HepG2 (cell line): ENCODE results near the gene MYO7A. TPM values are rescaled to one million over a fixed set of nuclear protein-coding genes. Genes with fewer than 3 reads are reported as not detected.

Source experiments
- ATAC-seq: fragments of 200-7000 bp; cut with Tn5 transposase; 3 replicates; pipeline ENCODE4 v1.9.1; 2020; ENCODE audit warnings: mild to moderate bottlenecking, moderate library complexity
- BruUV-seq: library from RNA; stranded (reverse); fragments of 400-500 nt; replicated peaks from 2 replicates; lab custom pipeline; 2021; lab: Mats Ljungman, UMichigan
- CTCF ChIA-PET: fragments of 300-600 bp; formaldehyde crosslinking; extraction: SDS; loops from one replicate; lab custom pipeline; 2021; ENCODE audit warnings: low total read pairs, inconsistent platforms, low intra/inter-chr PET ratio; lab: Yijun Ruan, JAX
- POLR2A ChIA-PET: fragments of 350-600 bp; sonication (Branson Sonifier 250); formaldehyde crosslinking; loops from one replicate; lab custom pipeline; 2020; ENCODE audit warnings: antibody characterized with exemption, inconsistent platforms; lab: Yijun Ruan, JAX
- DNase-seq: peaks from one replicate; pipeline ENCODE4 v3.0.0-alpha.2; 2015; ENCODE audit warnings: low spot score
- FAIRE-seq: peaks from 3 replicates; lab custom pipeline; 2011; peaks lifted over from hg19 to GRCh38; lab: Jason Lieb, UNC
- H2AFZ ChIP-seq: one replicate; pipeline ENCODE4 v1.6.1; 2011; ENCODE audit warnings: low read length, inconsistent platforms
- H3K27ac ChIP-seq: fragments of 300-600 bp; 3 replicates; pipeline ENCODE4 v1.8.0; 2011; ENCODE audit warnings: mixed run types, mild to moderate bottlenecking, mixed read lengths, low read length, inconsistent platforms; ENCODE audit not compliant: insufficient read depth; ENCODE audit errors: extremely low read length
- H3K27me3 ChIP-seq, 2 experiments: fragments of 200-600 bp in 1 of 2; 2 replicates in 1 of 2; 3 replicates in 1 of 2; pipeline versions ENCODE4 v1.6.0 to v1.8.0; 2011; ENCODE audit warnings: low read length in 2 of 2, mild to moderate bottlenecking in 2 of 2, moderate library complexity in 2 of 2, inconsistent platforms in 1 of 2; ENCODE audit not compliant: insufficient read depth in 2 of 2, control insufficient read depth in 1 of 2
- H3K36me3 ChIP-seq, 2 experiments: fragments of 200-600 bp in 1 of 2; replicated peaks in 1 of 2; 2 replicates in 1 of 2; 3 replicates in 1 of 2; pipeline versions ENCODE4 v1.5.1 to v1.8.0; 2011; ENCODE audit warnings: low read length in 2 of 2, inconsistent platforms in 1 of 2; ENCODE audit not compliant: insufficient read depth in 2 of 2, control insufficient read depth in 1 of 2
- H3K4me1 ChIP-seq: 2 replicates; pipeline ENCODE4 v1.5.1; 2012; ENCODE audit warnings: low read length, inconsistent platforms; ENCODE audit not compliant: insufficient read depth
- H3K4me2 ChIP-seq: 2 replicates; pipeline ENCODE4 v1.6.0; 2011; ENCODE audit warnings: low read depth, low read length, inconsistent platforms
- H3K4me3 ChIP-seq, 3 experiments: fragments of 200-600 bp in 1 of 3; sonication (generic), shearing (Covaris generic) in 1 of 3; replicated peaks in 1 of 3; 2 replicates each; pipeline ENCODE4 v1.5.1; 2011 to 2016; ENCODE audit warnings: low read length in 3 of 3, inconsistent platforms in 2 of 3, low read depth in 2 of 3, mild to moderate bottlenecking in 2 of 3, control low read depth in 1 of 3, mixed read lengths in 1 of 3; ENCODE audit not compliant: insufficient read depth in 1 of 3
- H3K79me2 ChIP-seq: one replicate; pipeline ENCODE4 v1.6.1; 2011; ENCODE audit warnings: low read length, inconsistent platforms; ENCODE audit not compliant: insufficient read depth
- H3K9ac ChIP-seq: 2 replicates; pipeline ENCODE4 v1.6.0; 2011; ENCODE audit warnings: mild to moderate bottlenecking, low read depth, low read length, inconsistent platforms; ENCODE audit not compliant: insufficient read depth
- H3K9me3 ChIP-seq: 2 replicates; pipeline ENCODE4 v1.5.1; 2012; ENCODE audit warnings: mild to moderate bottlenecking, low read length
- H4K20me1 ChIP-seq: 2 replicates; pipeline ENCODE4 v1.6.0; 2011; ENCODE audit warnings: inconsistent platforms, mild to moderate bottlenecking, low read length, moderate library complexity; ENCODE audit not compliant: insufficient read depth
- AFF4 ChIP-seq: sonication (generic); formaldehyde crosslinking; IDR thresholded peaks from 2 replicates; pipeline ENCODE4 v1.4.0; 2020; ENCODE audit warnings: missing genetic modification reagents
- CERS6 ChIP-seq: sonication (generic); formaldehyde crosslinking; IDR thresholded peaks from 2 replicates; pipeline ENCODE4 v1.5.0; 2020; ENCODE audit warnings: missing genetic modification reagents
- GATAD1 ChIP-seq: IDR thresholded peaks from 2 replicates; pipeline ENCODE4 v1.6.1; 2016; ENCODE audit warnings: missing genetic modification reagents, missing compliant biosample characterization
- HMG20B ChIP-seq: conservative IDR thresholded peaks from 2 replicates; pipeline ENCODE4 v1.6.1; 2016; ENCODE audit warnings: missing genetic modification reagents, missing compliant biosample characterization
- HNRNPH1 ChIP-seq: fragments of 200-400 bp; formaldehyde crosslinking; optimal IDR thresholded peaks from 2 replicates; pipeline ENCODE3; 2017; ENCODE audit warnings: mild to moderate bottlenecking, low read depth, low read length
- MXD4 ChIP-seq: IDR thresholded peaks from 2 replicates; pipeline ENCODE4 v1.6.1; 2016; ENCODE audit warnings: mild to moderate bottlenecking, missing biosample characterization, missing genetic modification reagents
- NFATC3 ChIP-seq: sonication (generic); formaldehyde crosslinking; IDR thresholded peaks from 2 replicates; pipeline ENCODE4 v1.5.1; 2020; ENCODE audit warnings: mild to moderate bottlenecking, missing genetic modification reagents
- PBX3 ChIP-seq: sonication (generic); formaldehyde crosslinking; IDR thresholded peaks from 2 replicates; pipeline ENCODE4 v1.8.1; 2023; ENCODE audit warnings: missing genetic modification reagents, inconsistent platforms, borderline replicate concordance
- PRPF4 ChIP-seq: fragments of 200-400 bp; formaldehyde crosslinking; IDR thresholded peaks from 2 replicates; pipeline ENCODE4 v1.6.1; 2016; ENCODE audit warnings: low read length, low read depth; ENCODE audit not compliant: poor library complexity, severe bottlenecking
- RFX5 ChIP-seq: IDR thresholded peaks from 2 replicates; pipeline ENCODE4 v1.6.1; 2011; ENCODE audit warnings: low read depth, low read length, improper control_type of control experiment
- ZMAT3 ChIP-seq: sonication (generic); formaldehyde crosslinking; conservative IDR thresholded peaks from 2 replicates; pipeline ENCODE4 v1.7.0; 2021; ENCODE audit warnings: missing genetic modification reagents
- ZNF513 ChIP-seq: sonication (generic); formaldehyde crosslinking; conservative IDR thresholded peaks from 2 replicates; pipeline ENCODE4 v1.5.0; 2020; ENCODE audit warnings: missing genetic modification reagents
- ZNF572 ChIP-seq: sonication (generic); formaldehyde crosslinking; IDR thresholded peaks from 2 replicates; pipeline ENCODE4 v1.5.1; 2020; ENCODE audit warnings: mild to moderate bottlenecking, missing genetic modification reagents
- ZNF597 ChIP-seq: sonication (generic); formaldehyde crosslinking; IDR thresholded peaks from 2 replicates; pipeline ENCODE4 v1.5.0; 2020; ENCODE audit warnings: missing genetic modification reagents
- ZNF776 ChIP-seq: sonication (generic); formaldehyde crosslinking; IDR thresholded peaks from 2 replicates; pipeline ENCODE4 v1.4.0; 2020; ENCODE audit warnings: mild to moderate bottlenecking, missing genetic modification reagents
- ZSCAN21 ChIP-seq: sonication (generic); formaldehyde crosslinking; IDR thresholded peaks from 2 replicates; pipeline ENCODE4 v1.8.0; 2022; ENCODE audit warnings: mild to moderate bottlenecking, missing genetic modification reagents, moderate library complexity, borderline replicate concordance
- ZSCAN29 ChIP-seq: sonication (generic); formaldehyde crosslinking; conservative IDR thresholded peaks from 2 replicates; pipeline ENCODE4 v1.4.0; 2020; ENCODE audit warnings: mild to moderate bottlenecking, missing genetic modification reagents
- WGBS: methylation state at CpG from one replicate; pipeline ENCODE4 v1.1.6; 2017; ENCODE audit warnings: low lambda C conversion rate; 5-methylcytosine and 5-hydroxymethylcytosine counted together
- in situ Hi-C: cut with HindIII; loops from 2 replicates; pipeline ENCODE4 v1.10.0; 2017; ENCODE audit warnings: low pct_unique_long_range_greater_than_20kb; ENCODE audit not compliant: extremely low pct_ligation_motif_present
- intact Hi-C: fragments of 100-400 bp; cut with micrococcal nuclease; formaldehyde crosslinking; loops from one replicate; pipeline ENCODE4 v1.10.0; 2022; ENCODE audit not compliant: unreplicated experiment
- polyA plus RNA-seq, 8 experiments: library from polyadenylated mRNA; depleted of rRNA in 3 of 8; stranded (reverse) in 7 of 8; unstranded in 1 of 8; fragments of >200 nt; fragmentation: Illumina TruSeq in 4 of 8; extraction: Trizol in 4 of 8; gene quantifications; 2 replicates each; pipeline versions ENCODE4 v1.2.1 to v1.2.3, GENCODE V29; 2011 to 2016; ENCODE audit warnings: low read depth in 4 of 8, missing spikeins in 1 of 8, mixed read lengths in 1 of 8; ENCODE audit not compliant: insufficient read depth in 1 of 8
- total RNA-seq, 5 experiments: library from RNA; depleted of rRNA; stranded (reverse); fragments of >200 nt; fragmentation: Illumina TruSeq; extraction: Trizol; gene quantifications; 2 replicates each; pipeline ENCODE4 v1.2.3, GENCODE V29; 2016; ENCODE audit warnings: low read depth in 1 of 5

MYO7A gene
- total and polyA plus RNA-seq, 2 of the 13 experiments (the other 11 are each of a cell fraction or from before 2014, with no cell fraction given): 7.5 to 10.0 TPM

- H3K36me3 ChIP-seq: peaks cover 0 to 4% of the 10 kb centered on the region in 2 experiments; a peak in 1 of 5 replicates
- no peaks in the 10 kb centered on the region for H4K20me1 ChIP-seq
- no peaks in the 10 kb centered on the region for H3K79me2 ChIP-seq
- H3K27ac ChIP-seq: no peak overlapping the region
- ChIA-PET POLR2A (no interaction called here), CTCF (no interaction called here)
- H3K4me1 ChIP-seq: 0 out of 2 replicates have a peak, but pooled peaks cover 6% of the 10 kb centered on the region
- H2AFZ ChIP-seq: no peak overlapping the region
- H3K9ac ChIP-seq: no peak overlapping the region
- H3K27me3 ChIP-seq: no peaks in the 10 kb centered on the region
- DNase-seq (no peak), ATAC-seq (no peak), FAIRE-seq (no peak)
- intact Hi-C loops (no loop called here), in situ Hi-C loops (no loop called here)
- no TSS peak for BruUV-seq
- 100% methylated on average over 1 of the region's 9 CpGs for WGBS
- no peak overlapping the region for H3K4me2 ChIP-seq
- H3K4me3 ChIP-seq: no peak overlapping the region
- H3K9me3 ChIP-seq: no peaks in the 10 kb centered on the region
- TF ChIP-seq MXD4 (CRISPR knock-in tag) (no peak), ZNF572 (CRISPR knock-in tag) (no peak), ZNF597 (no peak), ZNF776 (CRISPR knock-in tag) (no peak), PBX3 (CRISPR knock-in tag) (no peak), CERS6 (no peak), ZMAT3 (CRISPR knock-in tag) (no peak), ZNF513 (CRISPR knock-in tag) (no peak), AFF4 (CRISPR knock-in tag) (no peak), HNRNPH1 (no peak), ZSCAN29 (CRISPR knock-in tag) (no peak), PRPF4 (no peak), NFATC3 (CRISPR knock-in tag) (no peak), GATAD1 (no peak), HMG20B (CRISPR knock-in tag) (no peak), ZSCAN21 (no peak), RFX5 (no peak)
These were observed 86.5 kb downstream of the MYO7A start for GRCh38 chr11:77214557-77214956.
